HG03025 (cell line): ENCODE data around the gene CLP1.

Experiments
- ATAC-seq: cut with Tn5 transposase; IDR thresholded peaks from one replicate; pipeline ENCODE4 v1.9.1; 2021; ENCODE audit warnings: mild to moderate bottlenecking, moderate library complexity; ENCODE audit not compliant: unreplicated experiment, low FRiP score

Gene CLP1

GRCh38 chr11:57657194-57658022 is at the start of gene CLP1:
Gene CLP1 (plus strand): TSS chr11:57657762. CDS start chr11:57659477, 1,715 bp downstream.
- ATAC-seq: peak; percentile 99

GRCh38 chr11:57610170-57610569 is 47.4 kb upstream of the CLP1 start:
- no peak for ATAC-seq

DNA sequence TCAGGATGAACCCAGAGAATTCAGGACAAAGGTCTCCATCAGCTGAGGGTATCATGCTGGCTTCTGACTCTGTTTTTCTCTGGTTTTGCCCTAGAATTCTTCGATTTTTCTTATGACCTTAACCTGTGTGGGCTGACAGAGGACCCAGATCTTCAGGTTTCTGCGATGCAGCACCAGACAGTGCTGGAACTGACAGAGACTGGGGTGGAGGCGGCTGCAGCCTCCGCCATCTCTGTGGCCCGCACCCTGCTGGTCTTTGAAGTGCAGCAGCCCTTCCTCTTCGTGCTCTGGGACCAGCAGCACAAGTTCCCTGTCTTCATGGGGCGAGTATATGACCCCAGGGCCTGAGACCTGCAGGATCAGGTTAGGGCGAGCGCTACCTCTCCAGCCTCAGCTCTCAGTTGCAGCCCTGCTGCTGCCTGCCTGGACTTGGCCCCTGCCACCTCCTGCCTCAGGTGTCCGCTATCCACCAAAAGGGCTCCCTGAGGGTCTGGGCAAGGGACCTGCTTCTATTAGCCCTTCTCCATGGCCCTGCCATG is 43.3 kb upstream of the CLP1 start:
- no peak for ATAC-seq

DNA sequence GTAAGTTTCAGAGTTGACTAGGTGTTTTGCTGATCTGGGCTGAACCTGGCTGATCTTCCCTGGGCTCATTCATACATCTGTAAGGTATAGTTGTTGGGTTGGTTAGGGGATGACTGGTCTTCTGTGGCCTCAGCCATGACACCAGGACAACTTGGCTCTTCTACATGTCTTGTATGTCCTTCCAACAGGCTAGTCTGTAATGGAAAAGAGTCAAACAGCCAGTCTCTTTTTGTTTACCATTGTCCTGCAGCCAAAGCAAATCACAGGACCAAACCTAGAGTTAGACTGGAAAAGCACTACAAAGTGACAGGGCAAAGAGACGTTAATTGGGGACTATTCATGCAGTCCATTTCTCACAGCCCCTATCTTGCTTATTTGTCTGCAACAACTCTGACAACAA is 42.3 kb upstream of the CLP1 start:
- no peak for ATAC-seq

GRCh38 chr11:57616595-57616994 is 41.0 kb upstream of the CLP1 start:
- ATAC-seq: no peak

- ATAC-seq: no peak
Measured at GRCh38 chr11:57618438-57618837, 39.1 kb upstream of the CLP1 start.

DNA sequence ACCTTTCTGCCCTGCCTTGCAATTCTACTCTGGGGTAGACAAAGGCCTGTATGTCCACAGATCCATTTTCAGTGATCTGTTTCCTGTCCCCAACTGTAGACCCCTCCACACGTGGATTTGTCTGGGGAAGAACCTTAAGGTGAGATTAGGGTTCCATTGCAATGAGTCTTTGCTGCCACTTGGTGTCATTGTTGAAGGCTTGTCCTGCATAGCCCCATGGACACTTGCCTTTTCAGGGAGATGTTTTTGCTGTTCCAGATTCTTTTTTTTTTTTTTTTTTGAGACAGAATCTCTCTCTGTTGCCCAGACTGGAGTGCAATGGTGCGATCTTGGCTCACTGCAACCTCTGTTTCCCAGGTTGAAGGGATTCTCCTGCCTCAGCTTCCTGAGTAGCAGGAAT is 38.2 kb upstream of the CLP1 start:
- ATAC-seq: no peak

DNA sequence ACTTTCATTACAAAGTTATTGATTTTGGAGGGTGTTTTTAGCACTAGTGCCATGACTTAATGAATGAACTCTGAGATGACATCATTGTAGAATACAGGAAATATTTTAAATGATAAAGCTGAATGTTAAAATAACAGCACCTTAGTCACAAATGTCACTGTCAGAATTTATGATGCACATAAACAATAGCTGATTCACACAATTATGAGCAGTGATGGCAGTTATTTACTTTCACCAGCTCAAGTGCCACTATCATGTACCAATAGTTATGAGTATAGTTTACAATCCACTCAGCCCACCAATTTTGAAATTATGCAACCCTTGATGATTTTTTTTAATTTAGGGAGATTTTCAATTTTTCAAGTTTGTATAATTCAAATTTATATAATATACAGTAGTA is 37.1 kb upstream of the CLP1 start:
- ATAC-seq: no peak

DNA sequence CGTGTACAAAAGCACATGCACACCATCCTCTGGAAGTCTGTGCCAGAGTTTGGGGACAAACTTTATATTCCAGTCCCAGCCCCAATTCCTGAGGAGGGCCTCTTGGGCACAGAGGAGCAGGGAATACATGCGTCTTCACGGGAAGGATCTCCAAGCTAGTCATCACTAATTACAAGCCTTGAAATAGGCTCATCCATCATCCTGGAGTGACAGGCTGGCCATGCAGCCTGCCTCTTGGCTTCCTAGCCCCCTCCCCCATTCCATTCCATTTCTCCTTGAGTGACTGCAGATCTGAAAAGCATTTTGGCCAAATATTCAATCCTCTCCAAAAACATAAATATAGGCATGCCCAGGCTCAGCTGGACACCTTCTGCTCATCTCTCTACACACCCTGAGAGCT is 35.3 kb upstream of the CLP1 start:
- no peak for ATAC-seq

DNA sequence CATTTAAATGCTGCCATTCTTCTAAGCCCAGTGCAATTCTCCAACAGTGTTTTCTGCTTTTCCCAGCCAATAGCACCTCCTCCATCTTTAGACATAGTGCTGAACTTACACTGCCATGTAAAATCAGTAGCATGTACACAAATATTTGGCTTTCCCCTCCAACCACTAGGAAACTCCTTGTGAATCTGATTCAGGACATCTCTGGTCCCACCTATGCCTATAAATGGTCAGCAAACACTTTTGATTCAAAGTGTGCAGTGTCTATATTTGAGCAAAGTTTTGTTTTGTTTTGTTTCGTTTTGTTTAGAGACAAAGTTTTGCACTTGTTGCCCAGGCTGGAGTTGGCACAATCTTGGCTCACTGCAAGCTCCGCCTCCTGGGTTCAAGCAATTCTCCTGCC is 32.7 kb upstream of the CLP1 start:
- no peak for ATAC-seq

DNA sequence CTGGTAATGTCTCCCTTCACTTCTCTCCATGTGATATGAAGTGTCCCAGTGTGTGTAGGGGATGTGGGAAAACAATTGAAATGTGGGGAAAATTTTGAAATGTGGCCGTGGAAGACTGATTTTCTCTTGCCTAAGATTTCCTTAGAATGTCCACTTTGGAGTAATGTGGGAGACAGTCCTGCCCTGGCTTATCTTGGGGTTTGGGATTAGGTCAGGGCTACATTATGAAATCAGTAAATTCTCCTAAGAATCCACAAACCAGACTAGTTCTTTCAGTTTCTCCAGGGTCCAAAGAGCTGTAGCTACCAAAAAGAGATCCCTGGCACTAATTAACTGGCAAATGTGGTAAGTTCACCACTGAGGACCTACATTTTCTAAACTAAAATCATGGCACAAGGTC is 30.7 kb upstream of the CLP1 start:
- no peak for ATAC-seq

DNA sequence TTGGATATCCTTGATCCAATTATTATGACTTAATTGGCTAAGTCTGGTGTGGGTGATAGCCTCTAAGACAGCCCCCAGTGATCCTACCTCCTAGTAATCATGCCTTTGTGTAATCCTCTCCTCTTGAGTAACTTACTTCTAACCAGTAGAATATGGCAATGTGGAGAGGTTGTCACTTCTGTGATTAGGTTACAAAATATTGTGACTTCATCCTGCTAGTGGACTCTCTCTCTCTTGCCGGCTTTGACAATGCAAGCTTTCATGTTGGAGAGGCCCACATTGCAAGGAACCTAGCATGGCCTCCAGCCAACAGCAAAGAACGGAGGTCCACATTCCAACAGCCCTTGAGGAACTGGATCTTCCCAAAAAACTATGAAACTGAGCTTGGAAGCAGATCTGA is 27.4 kb upstream of the CLP1 start:
- ATAC-seq: no peak

DNA sequence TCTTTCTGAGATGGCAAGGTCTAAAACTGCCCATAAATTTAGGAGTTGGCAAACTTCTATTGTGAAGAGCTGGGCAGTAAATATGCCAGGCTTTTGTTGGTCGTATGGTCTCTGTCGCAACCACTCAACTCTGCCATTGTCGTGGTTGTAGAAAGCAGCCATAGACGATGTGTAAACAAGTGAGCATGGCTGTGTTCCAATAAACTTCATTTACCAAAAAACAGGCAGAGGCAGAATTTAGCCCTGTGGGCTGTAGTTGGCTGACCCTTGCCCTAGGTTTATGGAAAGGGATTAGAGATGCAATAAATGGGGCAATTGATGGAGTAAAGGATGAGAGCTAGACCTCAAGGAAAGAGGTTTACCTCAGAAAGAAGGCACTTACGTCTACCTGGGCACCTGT is 25.4 kb upstream of the CLP1 start:
- ATAC-seq: no peak

DNA sequence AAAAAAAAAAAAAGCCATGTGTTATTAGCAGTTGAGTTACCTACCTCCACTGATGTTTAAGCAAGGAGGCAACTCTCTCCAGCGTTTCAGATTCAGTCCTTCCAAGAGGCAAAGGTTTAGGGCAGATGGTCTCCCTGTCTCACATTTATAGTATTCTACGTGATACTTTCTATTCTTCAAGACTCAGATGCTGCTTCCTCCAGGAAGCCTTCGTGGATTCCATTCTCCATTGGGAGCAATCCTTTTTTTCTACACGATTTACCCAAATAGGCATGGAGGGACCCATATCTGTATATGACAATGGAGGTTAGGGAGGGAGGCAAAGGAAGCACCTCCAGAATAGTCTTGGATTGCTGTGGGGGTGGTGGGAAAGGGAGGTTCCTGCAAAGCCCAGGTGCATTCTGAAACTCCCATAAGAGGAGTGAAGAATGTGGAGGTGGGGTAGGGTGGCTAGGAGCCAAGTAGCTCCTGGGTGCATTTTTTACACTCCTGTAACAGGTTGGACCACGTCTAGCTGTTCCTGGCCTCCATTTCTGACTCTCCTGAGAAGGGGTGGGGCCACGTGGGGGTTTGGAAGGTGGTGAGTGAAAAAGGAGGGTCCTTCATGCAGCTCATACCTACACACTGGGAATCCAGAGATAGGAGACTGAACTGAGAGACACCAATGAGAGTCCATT is 24.0 kb upstream of the CLP1 start:
- ATAC-seq: no peak

GRCh38 chr11:57634311-57634710 is 23.3 kb upstream of the CLP1 start:
- ATAC-seq: no peak

- ATAC-seq: no peak
Measured at GRCh38 chr11:57635246-57635645, 22.3 kb upstream of the CLP1 start.

GRCh38 chr11:57637626-57638004 is 19.9 kb upstream of the CLP1 start:
- no peak for ATAC-seq

DNA sequence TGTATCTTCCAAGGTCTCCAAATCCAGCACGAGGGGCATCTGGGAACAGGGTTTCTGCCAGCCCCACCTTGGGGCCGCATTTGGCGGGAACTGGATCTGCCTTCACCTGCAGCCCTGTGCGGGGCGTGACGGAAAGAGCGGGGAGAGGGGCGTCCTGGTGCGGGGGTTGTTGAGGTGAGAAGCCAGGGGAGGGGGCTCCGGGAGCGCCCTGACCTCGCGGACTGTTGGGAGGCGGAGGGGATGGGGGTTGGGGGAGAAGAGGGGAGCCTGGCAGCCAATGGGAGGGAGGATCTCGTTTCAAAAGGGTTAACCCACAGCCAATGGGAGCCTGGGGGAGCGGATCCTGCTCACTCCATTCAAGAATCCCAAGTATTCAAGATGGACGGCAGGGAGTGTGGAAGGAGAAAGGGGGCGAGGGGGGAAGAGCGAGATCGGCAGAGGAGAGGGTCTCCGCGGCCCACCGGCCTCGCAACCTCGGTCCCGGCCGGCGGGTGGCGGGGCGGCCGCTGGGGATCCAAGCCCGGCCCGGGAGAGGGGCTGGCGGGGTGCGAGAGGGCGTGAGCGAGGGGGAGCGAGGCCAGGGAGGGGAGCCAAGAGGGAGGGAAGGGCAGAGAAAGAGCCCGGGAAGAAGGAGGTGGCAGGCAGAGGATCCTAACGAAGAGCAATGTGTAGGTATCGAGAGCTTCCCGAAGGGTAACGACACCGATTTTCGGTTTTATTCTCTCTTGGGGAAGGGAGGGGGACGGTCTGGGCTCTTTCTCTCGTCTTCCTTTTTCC is 19.4 kb upstream of the CLP1 start:
- no peak for ATAC-seq

DNA sequence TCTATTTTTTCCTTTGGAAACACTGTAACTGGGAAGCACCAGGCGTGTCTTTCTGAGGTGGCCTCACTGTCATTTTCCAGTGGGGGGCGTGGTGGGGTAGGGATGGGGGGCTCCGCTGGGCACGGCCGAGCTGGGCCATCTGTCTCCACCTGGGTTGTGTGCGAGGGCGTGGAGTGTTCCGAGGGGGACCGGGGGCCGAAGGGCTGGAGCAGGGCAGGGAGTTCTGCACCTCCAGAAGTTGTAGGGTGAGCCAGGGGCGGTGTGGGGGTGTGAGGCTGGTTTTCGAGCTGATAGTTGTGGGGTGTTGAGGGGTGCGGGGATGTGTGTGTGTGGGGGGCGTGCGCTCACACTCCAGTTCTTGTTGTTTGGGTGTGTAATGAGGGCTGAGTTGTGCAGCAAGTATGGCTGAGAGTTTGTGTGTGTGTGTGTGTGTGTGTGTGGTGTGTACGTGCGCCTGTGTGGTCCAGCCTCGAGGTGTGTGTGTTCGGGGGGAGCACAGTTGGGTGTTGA is 18.7 kb upstream of the CLP1 start:
- ATAC-seq: no peak

DNA sequence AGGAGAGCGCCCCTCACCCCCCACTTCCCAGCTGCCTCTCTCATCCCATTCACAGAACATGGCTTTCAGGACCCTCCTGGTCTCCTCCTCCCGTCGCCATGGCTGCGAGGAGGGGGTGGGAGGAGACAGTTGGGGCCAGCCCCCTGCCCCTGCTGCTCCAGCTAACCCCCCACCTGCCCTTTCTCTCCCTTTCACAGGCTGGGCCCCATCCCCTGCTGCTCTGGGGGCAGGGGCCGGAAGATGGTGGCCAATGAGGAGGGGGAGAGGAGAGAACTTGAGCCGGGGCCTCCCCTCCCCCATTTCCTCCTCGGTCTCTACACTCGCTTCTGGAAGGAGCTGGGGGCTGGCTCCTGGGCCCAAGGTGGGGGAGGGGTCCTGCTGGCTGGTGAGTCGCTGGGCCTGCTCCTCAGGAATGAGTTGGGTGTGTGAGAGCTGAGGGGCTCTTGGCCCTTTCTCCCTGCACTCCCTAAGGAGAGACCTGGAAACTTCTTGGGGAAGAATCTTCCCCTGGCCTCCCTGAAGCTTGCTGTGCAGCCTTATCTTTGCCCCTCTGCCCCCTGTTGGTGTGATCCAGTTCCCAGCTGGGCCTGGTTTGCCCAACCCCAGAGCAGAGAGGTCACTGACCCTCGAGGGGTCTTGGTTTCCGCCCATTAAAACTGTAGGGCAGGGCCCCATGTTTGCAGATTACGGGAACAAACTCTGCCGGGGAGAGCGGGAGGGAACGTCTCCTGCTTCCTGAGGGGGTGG is 18.1 kb upstream of the CLP1 start:
- no peak for ATAC-seq
